Large intestine (tissue), 3 donors: Measurements from ENCODE around the gene EYS. TPM values are rescaled to one million over a fixed set of nuclear protein-coding genes. Genes with fewer than 3 reads are reported as not detected.
A peak's percentile ranks its signal among the peaks of the same experiment; 100 is the strongest.

ENCODE experiments used
- DNase-seq, 2 donors: peaks; one replicate each; pipeline versions ENCODE4 v3.0.0 to v3.0.0-alpha.2; 2013
- H3K27ac ChIP-seq: one replicate; pipeline ENCODE4 v1.5.1; 2013; ENCODE audit warnings: low read length
- H3K27me3 ChIP-seq: 2 replicates; pipeline ENCODE4 v1.6.1; 2013; ENCODE audit warnings: low read length; ENCODE audit not compliant: control insufficient read depth, insufficient read depth
- H3K36me3 ChIP-seq: 2 replicates; pipeline ENCODE4 v1.6.1; 2013; ENCODE audit warnings: low read length; ENCODE audit not compliant: control insufficient read depth, insufficient read depth
- H3K4me1 ChIP-seq: one replicate; pipeline ENCODE4 v1.6.1; 2013; ENCODE audit warnings: low read length; ENCODE audit not compliant: control insufficient read depth, insufficient read depth
- H3K4me3 ChIP-seq: one replicate; pipeline ENCODE4 v1.5.1; 2013; ENCODE audit warnings: low read length
- H3K9me3 ChIP-seq: one replicate; pipeline ENCODE4 v1.6.1; 2013; ENCODE audit warnings: mild to moderate bottlenecking, low read depth, low read length, moderate library complexity; ENCODE audit not compliant: control insufficient read depth
- WGBS: methylation state at CpG from one replicate; pipeline ENCODE4 v1.1.5; 2013; ENCODE audit warnings: low lambda C conversion rate; ENCODE audit not compliant: insufficient coverage; 5-methylcytosine and 5-hydroxymethylcytosine counted together
- polyA plus RNA-seq: library from polyadenylated mRNA; unstranded; fragments of 120-200 nt; gene quantifications from one replicate; pipeline ENCODE4 v1.2.1, GENCODE V29; 2013

EYS gene
- polyA plus RNA-seq, 1 donor, result 0.76 TPM

DNA sequence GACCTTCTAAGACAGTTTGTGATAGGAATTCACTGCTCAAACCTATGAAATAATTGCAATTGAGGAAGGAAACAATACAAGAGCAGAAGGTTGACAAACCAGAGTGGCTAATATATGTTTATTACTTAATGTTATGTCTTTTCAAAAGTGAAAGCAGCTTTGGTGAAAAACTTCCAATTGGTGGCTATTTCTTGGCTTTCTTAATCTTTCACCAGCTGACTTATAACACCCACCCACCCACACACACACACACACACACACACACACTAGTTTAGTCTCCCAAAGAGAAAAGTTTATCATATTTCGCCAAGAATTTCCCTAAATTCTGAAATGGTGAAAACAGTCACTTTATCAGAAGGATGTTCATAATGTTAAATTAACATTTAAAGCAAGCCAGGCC is 583.5 kb downstream of the EYS start:
- WGBS, result no CpG with 5 or more reads among the region's 1 CpG
- H3K4me1 ChIP-seq, result no peaks in the 10 kb centered on the region
- DNase-seq, result no peak
- no peaks in the 10 kb centered on the region for H3K27me3 ChIP-seq
- H3K4me3 ChIP-seq, result no peak overlapping the region
- no peak overlapping the region for H3K27ac ChIP-seq
- no peaks in the 10 kb centered on the region for H3K36me3 ChIP-seq
- no peaks in the 10 kb centered on the region for H3K9me3 ChIP-seq

DNA sequence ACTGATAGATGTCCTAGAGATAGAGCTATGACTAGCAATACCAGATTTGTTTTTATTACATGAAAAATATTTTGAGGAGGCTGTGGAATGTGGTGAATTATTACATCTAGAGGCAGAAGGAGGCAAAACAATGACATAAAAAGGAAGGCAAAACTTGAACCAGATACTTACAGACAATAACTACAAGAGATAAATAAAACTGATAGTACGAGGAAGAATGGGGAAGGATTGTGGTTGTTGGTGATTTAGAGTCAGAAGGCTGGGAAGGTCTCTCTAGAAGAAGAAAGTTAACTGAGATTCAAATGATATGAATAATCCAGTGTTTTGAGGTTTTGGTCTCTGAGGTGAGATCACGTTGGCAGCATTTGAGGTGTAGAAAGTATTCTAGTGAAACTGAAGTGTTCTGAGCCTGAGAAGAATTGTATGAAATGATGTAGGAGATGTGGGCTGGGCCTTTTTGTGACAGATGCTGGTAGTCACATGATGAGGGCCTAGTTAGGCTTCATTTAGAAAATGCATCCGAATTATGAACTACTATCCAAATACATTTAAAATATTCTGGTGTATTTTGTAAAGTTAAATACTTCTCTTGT is 589.1 kb downstream of the EYS start:
- Histone ChIP-seq H3K9me3 (no peaks in the 10 kb centered on the region), H3K27me3 (no peaks in the 10 kb centered on the region), H3K4me1 (no peaks in the 10 kb centered on the region), H3K36me3 (no peaks in the 10 kb centered on the region), H3K4me3 (no peak overlapping the region), H3K27ac (no peak overlapping the region)
- no peak for DNase-seq
- WGBS, result 83% methylated on average over 2 of the region's 3 CpGs

DNA sequence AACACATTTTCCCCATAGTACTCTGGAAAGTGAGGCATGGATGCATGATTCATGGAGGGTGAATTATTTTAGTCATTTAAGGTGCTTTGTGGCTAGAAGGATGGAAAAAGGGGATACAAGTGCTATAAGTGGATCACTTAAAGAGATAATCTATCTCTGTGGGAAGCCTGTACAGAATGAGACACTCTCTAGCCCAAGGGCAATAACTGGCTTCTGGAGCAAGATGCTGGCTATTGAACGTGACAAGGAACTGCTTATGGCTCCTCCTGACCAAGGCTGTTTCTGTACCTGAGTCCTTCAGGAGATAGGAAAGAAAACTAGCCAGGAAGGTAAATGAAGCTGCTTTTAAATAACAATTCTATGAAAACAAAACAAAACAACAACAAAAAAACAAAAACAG is 590.7 kb downstream of the EYS start:
- H3K4me1 ChIP-seq, result no peaks in the 10 kb centered on the region
- DNase-seq, result no peak
- no peaks in the 10 kb centered on the region for H3K36me3 ChIP-seq
- no peaks in the 10 kb centered on the region for H3K9me3 ChIP-seq
- no CpG with 5 or more reads among the region's 1 CpG for WGBS
- no peaks in the 10 kb centered on the region for H3K27me3 ChIP-seq
- H3K27ac ChIP-seq, result no peak overlapping the region
- no peak overlapping the region for H3K4me3 ChIP-seq

DNA sequence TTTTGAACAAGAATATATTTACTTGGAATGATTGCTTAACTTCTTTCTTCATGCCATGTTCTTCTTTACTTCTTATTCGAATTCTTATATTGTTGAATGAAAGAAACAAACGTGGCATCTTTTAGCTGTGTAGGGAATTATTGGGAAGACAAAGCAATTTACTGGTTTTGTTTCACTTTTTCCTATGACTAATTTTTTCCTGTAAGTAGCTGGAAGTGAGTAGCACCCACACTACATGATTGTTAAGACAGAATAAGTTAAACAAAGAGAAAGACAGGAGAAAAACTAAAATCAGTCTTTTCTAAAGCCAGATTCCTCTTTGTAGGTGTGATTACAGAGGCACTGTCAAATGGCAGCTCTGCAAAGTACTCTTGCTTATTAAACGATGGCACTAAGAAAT is 593.4 kb downstream of the EYS start:
- no peaks in the 10 kb centered on the region for H3K4me1 ChIP-seq
- no peak overlapping the region for H3K27ac ChIP-seq
- no peaks in the 10 kb centered on the region for H3K9me3 ChIP-seq
- WGBS, result 38% methylated on average over 2 of the region's 3 CpGs
- H3K36me3 ChIP-seq, result no peaks in the 10 kb centered on the region
- no peaks in the 10 kb centered on the region for H3K27me3 ChIP-seq
- no peak for DNase-seq
- no peak overlapping the region for H3K4me3 ChIP-seq

DNA sequence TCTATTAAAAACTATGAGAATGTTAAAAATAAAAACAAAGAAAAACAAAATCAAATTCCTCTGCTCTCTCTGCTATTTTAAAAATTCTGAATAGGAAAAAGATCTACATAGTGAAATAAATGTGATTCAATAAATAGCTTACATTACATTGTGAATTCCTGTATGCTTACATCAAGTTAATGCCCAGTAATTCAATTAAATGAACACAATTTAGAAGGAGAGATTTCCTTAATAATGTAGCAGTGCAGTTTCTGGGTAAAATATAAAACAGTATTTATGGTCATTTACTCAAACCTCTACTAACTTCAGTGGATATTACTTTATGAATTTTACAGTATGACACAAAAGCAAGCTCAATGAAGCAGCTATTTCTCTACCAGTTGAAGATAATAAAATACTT is 594.6 kb downstream of the EYS start:
- no peak overlapping the region for H3K27ac ChIP-seq
- H3K4me1 ChIP-seq, result no peaks in the 10 kb centered on the region
- no peak for DNase-seq
- no peaks in the 10 kb centered on the region for H3K36me3 ChIP-seq
- H3K27me3 ChIP-seq, result no peaks in the 10 kb centered on the region
- no peaks in the 10 kb centered on the region for H3K9me3 ChIP-seq
- no peak overlapping the region for H3K4me3 ChIP-seq

DNA sequence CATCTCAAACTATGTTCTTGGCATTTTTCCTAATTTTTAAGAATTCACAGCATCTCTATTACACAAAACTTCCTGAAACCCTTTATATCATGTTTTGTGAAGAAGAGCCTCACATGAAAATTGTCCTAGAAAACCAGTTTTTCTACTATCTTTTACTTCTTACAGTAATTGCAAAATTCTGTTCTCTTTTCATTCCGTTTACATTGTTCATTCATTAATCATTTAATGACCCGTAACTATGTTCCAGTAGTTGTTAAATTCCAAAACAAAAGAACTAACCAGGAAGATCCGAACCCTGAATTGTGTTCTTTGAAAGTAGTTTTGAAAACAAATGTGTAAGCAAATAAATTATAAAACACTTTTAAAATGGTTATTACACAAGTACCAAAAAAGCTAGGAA is 597.0 kb downstream of the EYS start:
- Histone ChIP-seq H3K9me3 (no peaks in the 10 kb centered on the region), H3K27me3 (no peaks in the 10 kb centered on the region), H3K4me1 (no peaks in the 10 kb centered on the region), H3K36me3 (no peaks in the 10 kb centered on the region), H3K4me3 (no peak overlapping the region), H3K27ac (no peak overlapping the region)
- DNase-seq, result no peak
- 48% methylated on average over 3 of the region's 3 CpGs for WGBS

DNA sequence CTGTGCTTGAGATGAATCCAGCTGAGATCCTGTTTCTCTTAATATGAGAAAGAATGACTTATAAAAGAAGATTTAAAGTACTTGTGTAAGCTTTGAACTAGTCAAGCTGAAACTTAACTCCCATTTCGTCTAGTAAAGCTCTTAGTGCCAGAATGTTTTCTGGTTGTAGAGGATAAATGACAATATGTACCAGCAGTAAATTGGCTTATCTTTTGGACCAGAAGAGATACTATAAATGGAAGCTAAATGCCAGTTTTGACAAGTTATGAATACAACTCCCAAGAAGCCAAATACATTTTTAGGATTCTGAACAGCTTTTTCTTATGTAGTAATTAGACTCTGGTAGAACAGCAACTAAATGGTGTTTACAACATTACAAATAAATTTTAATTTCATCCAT is 608.7 kb downstream of the EYS start:
- WGBS, result no CpG with 5 or more reads among the region's 1 CpG
- H3K4me1 ChIP-seq, result no peaks in the 10 kb centered on the region
- no peak for DNase-seq
- H3K27me3 ChIP-seq, result no peaks in the 10 kb centered on the region
- H3K9me3 ChIP-seq, result no peaks in the 10 kb centered on the region
- H3K36me3 ChIP-seq, result no peaks in the 10 kb centered on the region
- no peak overlapping the region for H3K27ac ChIP-seq
- no peak overlapping the region for H3K4me3 ChIP-seq

DNA sequence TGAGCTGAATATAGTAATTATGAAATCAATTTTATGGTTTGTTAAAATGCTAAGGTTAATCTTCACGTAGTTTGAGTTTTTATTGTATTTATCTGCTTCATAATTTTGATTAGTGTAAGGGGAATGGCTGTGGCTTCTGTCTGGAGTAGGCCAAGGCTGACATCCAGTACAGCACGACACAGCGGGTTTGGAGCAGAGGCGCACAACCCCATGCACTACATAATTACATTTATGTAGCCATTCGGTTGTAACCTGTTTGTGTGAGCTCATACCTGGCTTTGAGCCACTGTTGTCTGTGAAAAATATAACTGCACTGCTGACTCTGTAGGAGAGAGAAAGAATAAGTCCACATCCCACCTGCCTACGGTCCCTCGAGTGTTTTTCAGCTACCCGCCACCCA is 615.5 kb downstream of the EYS start:
- Histone ChIP-seq H3K27ac (no peak overlapping the region), H3K27me3 (no peaks in the 10 kb centered on the region), H3K4me1 (no peaks in the 10 kb centered on the region), H3K36me3 (no peaks in the 10 kb centered on the region), H3K9me3 (peaks cover 4% of the 10 kb centered on the region), H3K4me3 (no peak overlapping the region)
- no peak for DNase-seq
- WGBS, result 94% methylated on average over 3 of the region's 8 CpGs

DNA sequence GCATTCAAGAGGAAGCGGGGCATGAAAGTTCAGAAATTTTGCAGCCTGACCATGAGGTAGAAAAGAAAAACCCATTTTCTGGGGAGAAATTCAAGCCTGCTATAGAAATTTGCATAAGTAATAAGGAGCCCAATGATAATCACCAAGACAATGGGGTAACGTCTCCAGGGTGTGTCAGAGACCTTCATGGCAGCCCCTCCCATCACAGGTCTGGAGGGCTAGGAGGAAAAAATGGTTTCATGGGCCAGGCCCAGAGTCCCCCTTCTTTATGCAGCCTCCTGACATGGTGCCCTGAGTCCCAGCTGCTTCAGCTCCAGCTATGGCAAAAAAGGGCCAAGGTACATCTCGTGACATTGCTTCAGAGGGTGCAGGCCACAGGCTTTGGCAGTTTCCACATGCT is 618.5 kb downstream of the EYS start:
- no peak overlapping the region for H3K27ac ChIP-seq
- H3K9me3 ChIP-seq, result peaks cover 4% of the 10 kb centered on the region
- WGBS, result no CpG with 5 or more reads among the region's 3 CpGs
- no peaks in the 10 kb centered on the region for H3K4me1 ChIP-seq
- no peaks in the 10 kb centered on the region for H3K36me3 ChIP-seq
- peak in 1 of 2 donors; percentile 2 for DNase-seq
- H3K4me3 ChIP-seq, result no peak overlapping the region
- H3K27me3 ChIP-seq, result no peaks in the 10 kb centered on the region

DNA sequence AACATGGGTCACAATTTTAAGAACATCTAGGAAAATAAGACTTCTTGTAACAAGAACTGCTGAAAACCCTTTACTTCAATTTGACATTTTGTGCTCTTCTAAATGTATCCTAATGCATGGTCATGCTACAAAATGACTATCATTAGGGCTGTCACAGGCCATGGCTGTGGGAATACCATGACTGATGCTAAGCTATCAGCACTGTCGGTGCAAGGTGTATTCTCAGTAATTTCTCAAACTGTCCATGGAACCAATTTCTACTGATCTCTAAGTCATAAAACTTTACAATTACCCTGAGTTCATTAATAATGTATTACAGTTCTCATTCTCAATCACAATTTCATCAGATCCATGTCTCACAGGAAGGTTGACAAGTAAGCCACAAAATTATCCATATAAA is 625.3 kb downstream of the EYS start:
- H3K27me3 ChIP-seq, result no peaks in the 10 kb centered on the region
- no peaks in the 10 kb centered on the region for H3K9me3 ChIP-seq
- H3K4me3 ChIP-seq, result no peak overlapping the region
- H3K4me1 ChIP-seq, result no peaks in the 10 kb centered on the region
- no peak overlapping the region for H3K27ac ChIP-seq
- no CpG with 5 or more reads among the region's 1 CpG for WGBS
- H3K36me3 ChIP-seq, result no peaks in the 10 kb centered on the region
- no peak for DNase-seq

DNA sequence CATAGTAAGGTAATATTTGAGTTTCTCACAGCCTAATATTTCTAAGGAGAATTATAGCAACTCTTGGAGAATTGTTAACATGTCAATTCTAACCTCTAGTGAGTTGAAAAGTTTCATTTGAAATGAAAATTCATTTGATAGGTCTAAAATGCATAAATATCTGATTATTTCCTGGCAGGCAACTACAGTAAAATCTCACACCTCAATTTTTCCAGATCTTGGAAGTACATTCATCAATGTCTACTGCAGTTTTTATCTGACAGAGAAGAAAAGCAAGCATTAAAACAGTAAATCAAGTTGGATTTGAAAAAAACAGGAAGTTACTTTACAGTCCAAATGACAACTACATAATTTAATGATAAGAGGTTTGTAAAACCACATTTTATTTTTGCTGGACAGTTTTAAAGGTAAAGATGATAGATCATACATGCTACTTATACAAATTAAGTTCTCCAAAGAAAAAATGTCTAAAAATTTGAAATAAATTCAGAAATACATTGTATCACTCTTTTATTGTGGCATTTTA is 631.3 kb downstream of the EYS start:
- Histone ChIP-seq H3K4me1 (no peaks in the 10 kb centered on the region), H3K9me3 (no peaks in the 10 kb centered on the region), H3K4me3 (no peak overlapping the region), H3K36me3 (no peaks in the 10 kb centered on the region), H3K27ac (no peak overlapping the region), H3K27me3 (no peaks in the 10 kb centered on the region)
- DNase-seq, result no peak
